HCT116 (cell line): ENCODE measurements around the gene CD84. TPM values are rescaled to one million over a fixed set of nuclear protein-coding genes. Genes with fewer than 3 reads are reported as not detected.
"Not testable (repeated sequence)": the region's sequence is repeated elsewhere in the genome, so short reads cannot be mapped to it uniquely, and the experiment has no call there.

Experiments used
- ATAC-seq: fragments of 200-7000 bp; cut with Tn5 transposase; 2 replicates; pipeline ENCODE4 v1.9.1; 2020; ENCODE audit warnings: mild to moderate bottlenecking, moderate library complexity
- BruUV-seq: library from RNA; stranded (reverse); fragments of 400-500 nt; replicated peaks from 2 replicates; lab custom pipeline; 2021; lab: Mats Ljungman, UMichigan
- CTCF ChIA-PET: fragments of 300-600 bp; sonication (Branson Sonifier 250); formaldehyde crosslinking; loops from one replicate; lab custom pipeline; 2021; ENCODE audit warnings: antibody characterized with exemption; lab: Charles Lee
- POLR2A ChIA-PET: fragments of 300-600, 350-600 bp; sonication (Branson Sonifier 250); formaldehyde crosslinking; loops from one replicate; lab custom pipeline; 2021; ENCODE audit warnings: antibody characterized with exemption; lab: Charles Lee
- RAD21 ChIA-PET, 2 experiments: fragments of 300-600 bp; sonication (Branson Sonifier 250); formaldehyde crosslinking; loops; one replicate each; lab custom pipeline; 2023; ENCODE audit warnings: low total read pairs in 2 of 2; ENCODE audit not compliant: uncharacterized antibody in 2 of 2, unreplicated experiment in 2 of 2, low non-redundant PET in 1 of 2; lab: Charles Lee
- DNase-seq: peaks from one replicate; pipeline ENCODE4 v3.0.0-alpha.2; 2010; ENCODE audit warnings: low read depth, low spot score
- H2AFZ ChIP-seq: fragments of 200-600 bp; shearing (Covaris generic), sonication (generic); 2 replicates; pipeline ENCODE4 v1.6.1; 2017; ENCODE audit warnings: low read depth, mixed run types, mixed read lengths, antibody characterized with exemption, low read length; ENCODE audit not compliant: poor library complexity, severe bottlenecking
- H3K27ac ChIP-seq: 2 replicates; pipeline ENCODE4 v1.5.1; 2012; ENCODE audit warnings: low read depth, low read length
- H3K27me3 ChIP-seq: fragments of 200-600 bp; sonication (generic); 2 replicates; pipeline ENCODE4 v1.6.1; 2016; ENCODE audit warnings: mixed run types, low read length, mixed read lengths; ENCODE audit not compliant: insufficient read depth
- H3K36me3 ChIP-seq, 2 experiments: fragments of 200-500 bp in 1 of 2; fragments of 200-600 bp in 1 of 2; sonication (Bioruptor generic) in 1 of 2; sonication (generic) in 1 of 2; 2 replicates each; pipeline versions ENCODE4 v1.5.1 to v1.6.1; 2014 to 2016; ENCODE audit warnings: low read length in 2 of 2, inconsistent platforms in 1 of 2, mixed read lengths in 1 of 2, mixed run types in 1 of 2; ENCODE audit not compliant: insufficient read depth in 2 of 2, control insufficient read depth in 1 of 2
- H3K4me1 ChIP-seq, 2 experiments: fragments of 200-600 bp in 1 of 2; sonication (generic) in 1 of 2; 2 replicates each; pipeline versions ENCODE4 v1.5.1 to v1.6.1; 2012 to 2017; ENCODE audit warnings: low read length in 2 of 2, inconsistent platforms in 1 of 2, mild to moderate bottlenecking in 1 of 2, mixed read lengths in 1 of 2, mixed run types in 1 of 2, moderate library complexity in 1 of 2; ENCODE audit not compliant: insufficient read depth in 2 of 2, control insufficient read depth in 1 of 2
- H3K4me2 ChIP-seq: fragments of 200-600 bp; sonication (generic); 2 replicates; pipeline ENCODE4 v1.6.1; 2017; ENCODE audit warnings: mixed run types, low read length, mixed read lengths
- H3K4me3 ChIP-seq, 2 experiments: fragments of 200-600 bp in 1 of 2; sonication (generic) in 1 of 2; replicated peaks in 1 of 2; 2 replicates each; pipeline ENCODE4 v1.5.1; 2011 to 2016; ENCODE audit warnings: low read length in 2 of 2, control low read depth in 1 of 2, low read depth in 1 of 2, mild to moderate bottlenecking in 1 of 2, mixed read lengths in 1 of 2, mixed run types in 1 of 2
- H3K79me2 ChIP-seq: fragments of 200-600 bp; sonication (generic); 2 replicates; pipeline ENCODE4 v1.6.1; 2017; ENCODE audit warnings: mild to moderate bottlenecking, mixed run types, low read length, moderate library complexity, mixed read lengths; ENCODE audit not compliant: insufficient read depth
- H3K9ac ChIP-seq: fragments of 200-600 bp; sonication (generic); 2 replicates; pipeline ENCODE4 v1.6.1; 2016; ENCODE audit warnings: low read length, mixed read lengths
- H3K9me2 ChIP-seq: fragments of 200-600 bp; sonication (generic), shearing (Covaris generic); 2 replicates; pipeline ENCODE4 v1.6.1; 2017; ENCODE audit warnings: mixed run types, mild to moderate bottlenecking, moderate library complexity; ENCODE audit not compliant: insufficient read depth
- H3K9me3 ChIP-seq, 2 experiments: fragments of 200-500 bp in 1 of 2; fragments of 200-600 bp in 1 of 2; sonication (Bioruptor generic) in 1 of 2; sonication (generic) in 1 of 2; 2 replicates each; pipeline ENCODE4 v1.6.1; 2014 to 2017; ENCODE audit warnings: low read length in 2 of 2, mixed read lengths in 2 of 2, inconsistent platforms in 1 of 2, low read depth in 1 of 2, mild to moderate bottlenecking in 1 of 2, mixed run types in 1 of 2, moderate library complexity in 1 of 2; ENCODE audit not compliant: control insufficient read depth in 1 of 2, insufficient read depth in 1 of 2
- H4K20me1 ChIP-seq: fragments of 200-600 bp; sonication (generic), shearing (Covaris generic); 2 replicates; pipeline ENCODE4 v1.6.1; 2017; ENCODE audit warnings: mixed run types, mild to moderate bottlenecking, moderate library complexity; ENCODE audit not compliant: insufficient read depth
- ATF3 ChIP-seq: IDR thresholded peaks from 2 replicates; pipeline ENCODE4 v1.6.1; 2012
- CBX3 ChIP-seq: IDR thresholded peaks from 2 replicates; pipeline ENCODE4 v1.6.1; 2012; ENCODE audit warnings: low read depth
- CEBPB ChIP-seq: IDR thresholded peaks from 2 replicates; pipeline ENCODE4 v1.6.1; 2012; ENCODE audit warnings: low read depth
- EGR1 ChIP-seq: IDR thresholded peaks from 2 replicates; pipeline ENCODE4 v1.6.1; 2012; ENCODE audit warnings: low read depth
- ELF1 ChIP-seq: IDR thresholded peaks from 2 replicates; pipeline ENCODE4 v1.6.1; 2012; ENCODE audit warnings: low read depth, borderline replicate concordance
- FOSL1 ChIP-seq: IDR thresholded peaks from 2 replicates; pipeline ENCODE4 v1.6.1; 2012; ENCODE audit warnings: low read depth
- JUND ChIP-seq: IDR thresholded peaks from 2 replicates; pipeline ENCODE4 v1.6.1; 2012
- POLR2AphosphoS5 ChIP-seq: IDR thresholded peaks from 2 replicates; pipeline ENCODE4 v1.6.1; 2011; ENCODE audit warnings: mild to moderate bottlenecking, low read depth, low read length, moderate library complexity
- RAD21 ChIP-seq: IDR thresholded peaks from 2 replicates; pipeline ENCODE4 v1.6.1; 2012; ENCODE audit warnings: low read depth, mild to moderate bottlenecking
- SIN3A ChIP-seq: IDR thresholded peaks from 2 replicates; pipeline ENCODE4 v1.6.1; 2012; ENCODE audit warnings: low read depth
- TCF7L2 ChIP-seq: IDR thresholded peaks from 2 replicates; pipeline ENCODE4 v1.7.0; 2011; ENCODE audit warnings: borderline replicate concordance, inconsistent platforms; ENCODE audit not compliant: insufficient read depth, insufficient read length; ENCODE audit errors: extremely low read depth
- YY1 ChIP-seq: IDR thresholded peaks from 2 replicates; pipeline ENCODE4 v1.6.1; 2011; ENCODE audit warnings: low read length, low read depth, moderate library complexity, mild to moderate bottlenecking; ENCODE audit not compliant: insufficient replicate concordance; ENCODE audit errors: extremely low read depth
- ZBTB33 ChIP-seq: IDR thresholded peaks from 2 replicates; pipeline ENCODE4 v1.6.1; 2011; ENCODE audit warnings: mild to moderate bottlenecking, low read length, moderate library complexity; ENCODE audit not compliant: insufficient replicate concordance; ENCODE audit errors: extremely low read depth
- ZFX ChIP-seq: fragments of 450-650 bp; IDR thresholded peaks from 2 replicates; pipeline ENCODE4 v1.6.1; 2017
- intact Hi-C: fragments of 100-400 bp; cut with micrococcal nuclease; formaldehyde crosslinking; loops from 2 replicates; pipeline ENCODE4 v1.10.0; 2022
- total RNA-seq: library from RNA; stranded (reverse); gene quantifications from one replicate; pipeline ENCODE4 v1.2.1, GENCODE V29; 2021; ENCODE audit not compliant: unreplicated experiment

Gene CD84
- total RNA-seq, 1 experiment from 2014 or later: 0.02 TPM

GRCh38 chr1:160499631-160500030 is 79.7 kb downstream of the CD84 start:
- ChIA-PET CTCF (no interaction called here), POLR2A (no interaction called here), RAD21 (no interaction called here)
- no peaks in the 10 kb centered on the region for H3K4me1 ChIP-seq
- no peaks in the 10 kb centered on the region for H3K79me2 ChIP-seq
- no peak overlapping the region for H3K9ac ChIP-seq
- no peaks in the 10 kb centered on the region for H3K9me2 ChIP-seq
- no peak for TF ChIP-seq SIN3A
- no peak for TF ChIP-seq JUND
- no peak for TF ChIP-seq CEBPB
- no peak for TF ChIP-seq ZBTB33
- TF ChIP-seq EGR1: no peak
- no peak for TF ChIP-seq YY1
- TF ChIP-seq POLR2AphosphoS5: no peak
- TF ChIP-seq CBX3: no peak
- TF ChIP-seq ELF1: no peak
- no peak for TF ChIP-seq FOSL1
- TF ChIP-seq ZFX: no peak
- no peak for TF ChIP-seq ATF3
- TF ChIP-seq TCF7L2: no peak
- no peak for TF ChIP-seq RAD21
- DNase-seq: no peak
- H2AFZ ChIP-seq: no peak overlapping the region
- peaks cover 7% of the 10 kb centered on the region; the same call in 1 of the 2 replicates for H3K27me3 ChIP-seq
- ATAC-seq: no peak
- H3K9me3 ChIP-seq: no peaks in the 10 kb centered on the region
- intact Hi-C loops: no loop called here
- H4K20me1 ChIP-seq: no peaks in the 10 kb centered on the region
- no peaks in the 10 kb centered on the region for H3K36me3 ChIP-seq
- BruUV-seq: no TSS peak
- no peak overlapping the region for H3K27ac ChIP-seq
- no peak overlapping the region for H3K4me3 ChIP-seq
- H3K4me2 ChIP-seq: no peak overlapping the region

- H3K4me2 ChIP-seq, CTCF ChIA-PET, H3K9me2 ChIP-seq, H3K79me2 ChIP-seq, POLR2A ChIA-PET, H3K9ac ChIP-seq, H3K27me3 ChIP-seq, H3K4me1 ChIP-seq, H3K4me3 ChIP-seq, H2AFZ ChIP-seq, ATAC-seq, H4K20me1 ChIP-seq, H3K36me3 ChIP-seq, H3K27ac ChIP-seq, H3K9me3 ChIP-seq, BruUV-seq, intact Hi-C loops, DNase-seq, RAD21 ChIA-PET: not testable (repeated sequence)
Measured at GRCh38 chr1:160498301-160499065, 80.8 kb downstream of the CD84 start.
